NOMO-1 (cell line): ENCODE measurements around the gene ASCC2.

Source experiments
- DNase-seq, 2 experiments: peaks; one replicate each; lab custom pipeline; 2025; ENCODE audit not compliant: unreplicated experiment in 2 of 2; lab: John Stamatoyannopoulos, UW

The ASCC2 gene

DNA sequence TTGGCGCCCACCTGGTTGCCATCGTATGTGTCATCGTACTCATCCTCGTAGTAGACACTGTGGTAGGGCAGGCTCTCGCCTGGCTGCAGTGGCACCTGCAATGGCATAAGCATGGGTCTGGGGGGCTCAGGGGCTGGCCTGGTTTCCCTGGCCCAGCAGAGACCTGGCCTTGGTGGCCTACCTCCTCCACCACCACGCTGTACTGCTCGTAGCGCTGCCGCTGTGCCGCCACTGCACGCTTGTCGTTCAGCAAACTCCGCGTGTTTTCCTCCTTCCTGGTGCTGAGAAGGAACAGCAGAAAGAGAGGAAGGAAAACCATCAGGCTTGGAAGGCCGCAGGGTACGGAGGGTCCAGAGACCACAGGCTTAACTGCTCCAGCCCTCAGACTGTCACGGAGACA is 44.7 kb downstream of the ASCC2 start:
- no peak for DNase-seq

- no peak for DNase-seq
These were observed 48.0 kb downstream of the ASCC2 start for GRCh38 chr22:29790061-29790460.

- no peak for DNase-seq
These were observed 49.5 kb downstream of the ASCC2 start for GRCh38 chr22:29788339-29789279.

GRCh38 chr22:29787371-29787980 is 50.6 kb downstream of the ASCC2 start:
- no peak for DNase-seq

DNA sequence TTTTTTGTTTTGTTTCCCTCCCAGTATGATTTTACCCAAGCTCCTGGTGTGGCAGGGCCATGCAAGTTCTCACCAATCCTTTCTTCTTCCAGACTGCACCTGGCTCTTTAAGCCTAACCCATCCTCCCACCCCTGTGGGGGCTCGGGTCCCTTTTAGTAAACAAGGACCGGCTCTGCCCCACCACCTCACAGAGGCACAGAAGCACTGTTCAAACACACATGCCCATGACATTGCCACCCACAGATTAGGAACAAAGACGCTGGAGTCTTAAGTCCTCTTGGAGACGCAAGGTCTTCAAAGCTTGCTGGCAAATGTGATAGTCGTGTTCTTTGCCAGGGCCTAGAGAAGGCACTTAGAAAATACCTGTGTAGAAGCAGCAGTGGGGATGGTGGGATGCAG is 52.0 kb downstream of the ASCC2 start:
- no peak for DNase-seq

DNA sequence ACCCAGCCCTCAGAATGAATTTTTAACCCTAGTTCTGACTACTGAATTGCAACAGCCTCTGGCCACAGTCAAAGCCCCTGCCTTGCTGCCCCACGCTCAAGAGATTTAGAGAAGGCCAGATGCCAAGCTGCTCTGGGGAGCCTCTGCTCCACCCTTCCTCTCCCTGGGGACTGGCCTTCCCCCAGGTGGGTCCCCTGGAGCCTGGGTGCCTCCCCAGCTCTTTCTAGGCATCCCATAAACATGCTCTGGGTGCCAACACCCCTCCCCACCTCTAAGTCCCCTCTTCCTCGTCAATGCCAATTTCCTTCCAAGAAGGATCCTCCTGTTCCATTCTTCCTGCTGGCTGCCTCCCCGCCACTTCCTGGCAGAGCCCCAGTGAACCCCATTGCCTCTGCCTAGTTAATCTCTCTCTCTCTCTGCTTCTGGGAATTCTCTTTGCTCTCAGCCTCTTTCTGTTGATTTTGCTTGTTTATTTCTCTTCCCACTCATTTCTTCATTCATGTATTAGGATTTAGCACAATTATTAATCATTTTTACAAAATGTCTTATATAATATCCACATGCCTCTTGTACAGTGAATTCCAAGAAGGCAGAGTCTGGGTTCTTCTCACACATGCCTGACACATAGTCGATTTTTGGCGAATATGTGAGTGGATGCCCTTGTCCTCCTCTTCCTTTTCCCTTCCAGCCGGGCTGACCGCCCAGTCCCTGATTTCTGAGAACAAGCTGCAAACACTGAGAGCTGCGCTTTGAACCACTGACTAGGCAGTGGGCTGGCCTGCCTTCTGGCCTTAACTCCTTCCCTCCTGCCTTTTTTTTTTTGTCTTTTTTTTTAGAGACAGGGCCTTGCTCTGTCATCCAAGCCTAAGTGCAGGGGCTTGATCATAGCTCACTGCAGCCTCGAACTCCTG is 53.4 kb downstream of the ASCC2 start:
- DNase-seq: no peak

GRCh38 chr22:29782061-29782845 is 55.8 kb downstream of the ASCC2 start:
- no peak for DNase-seq

GRCh38 chr22:29780748-29781676 is 57.1 kb downstream of the ASCC2 start:
- DNase-seq: peak in 1 of 2 experiments; percentile 26

- no peak for DNase-seq
These were observed 57.9 kb downstream of the ASCC2 start for GRCh38 chr22:29780220-29780619.

DNA sequence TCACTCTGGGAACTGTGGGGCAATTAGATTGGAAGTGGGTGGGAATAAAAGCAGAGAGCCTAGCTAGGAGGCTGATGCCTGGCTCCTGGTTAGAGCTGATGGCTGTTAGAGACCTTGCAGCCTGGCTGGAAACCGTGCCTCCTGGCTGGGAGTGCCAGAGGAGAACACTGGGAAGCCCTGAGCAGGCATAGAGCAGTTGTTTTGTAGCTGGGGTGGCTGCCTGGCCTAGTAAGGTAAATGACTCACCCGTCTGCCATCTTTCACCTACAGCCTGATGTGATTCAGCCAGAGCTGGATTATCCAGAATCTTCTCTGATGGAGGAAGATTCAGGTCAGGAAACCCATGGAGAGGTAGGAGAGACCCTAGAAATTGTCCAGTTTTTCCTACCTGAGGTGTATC is 64.8 kb downstream of the ASCC2 start:
- DNase-seq: no peak

- no peak for DNase-seq
These were observed 65.9 kb downstream of the ASCC2 start for GRCh38 chr22:29772170-29772641.

- DNase-seq: no peak
These were observed 68.3 kb downstream of the ASCC2 start for GRCh38 chr22:29769723-29770321.

DNA sequence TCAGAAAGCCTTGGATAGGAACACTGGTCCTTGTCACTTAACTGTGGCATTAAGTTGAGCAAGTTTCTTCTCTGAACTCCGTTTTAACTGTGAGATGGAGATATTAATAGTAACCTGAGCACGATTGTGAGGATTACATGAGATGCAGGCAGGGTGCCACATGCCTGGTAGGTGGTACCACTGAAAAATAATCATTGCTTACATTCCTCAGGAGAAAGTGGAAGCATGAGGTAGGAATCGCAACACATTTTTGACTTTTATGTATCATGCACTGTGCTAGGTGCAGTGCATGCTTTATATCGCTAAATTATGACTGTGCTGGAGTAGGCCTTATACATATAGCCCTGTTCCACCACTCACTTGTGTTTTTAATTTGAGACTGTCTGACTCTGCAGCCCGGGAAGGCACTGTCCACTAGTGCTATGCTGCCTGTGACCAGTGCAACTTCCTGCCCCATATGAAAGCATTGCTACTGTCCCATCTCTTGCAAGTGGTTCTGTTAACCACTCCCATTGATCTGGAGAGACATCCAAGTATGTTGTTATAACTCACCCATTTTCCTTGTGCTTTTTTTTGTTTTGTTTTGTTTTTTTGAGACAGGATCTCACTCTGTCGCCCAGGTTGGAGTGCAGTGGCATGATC is 69.9 kb downstream of the ASCC2 start:
- no peak for DNase-seq

GRCh38 chr22:29767171-29768051 is 70.7 kb downstream of the ASCC2 start, which contains the start of gene UQCR10:
Gene UQCR10, plus strand, starts transcription at chr22:29767369. Its CDS starts 30 bp downstream, at chr22:29767399.
- DNase-seq: peak; percentile 90 to 91

DNA sequence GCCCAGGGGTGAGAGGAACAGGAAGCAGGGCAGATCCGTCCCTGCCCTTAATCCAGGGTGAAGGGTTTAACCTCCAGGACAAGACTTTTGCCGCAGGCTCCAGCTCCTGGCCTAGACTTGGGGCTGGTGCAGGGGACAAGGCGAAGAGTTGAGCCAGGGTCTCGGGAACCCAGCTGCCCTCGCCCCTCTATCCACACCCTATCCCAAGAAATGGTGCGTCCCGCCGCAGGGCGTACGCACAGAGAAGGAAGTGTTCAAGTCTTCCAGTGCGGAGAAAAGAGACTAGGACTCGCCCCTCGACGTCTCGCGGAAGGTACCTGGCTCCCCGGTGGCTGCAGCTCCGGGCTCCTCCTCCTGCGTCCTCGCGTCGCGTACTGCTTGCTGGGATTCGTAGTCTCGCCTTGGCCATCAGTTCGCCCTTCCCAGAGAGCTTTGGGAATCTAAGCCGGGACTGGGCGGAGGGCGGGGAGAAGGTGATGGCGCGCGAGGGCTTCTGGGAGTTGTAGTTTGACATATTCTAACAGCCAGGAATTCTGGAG is 71.4 kb downstream of the ASCC2 start, which contains the start of gene ZMAT5:
ZMAT5 (minus strand) TSS at position 376 of the 539 bp plus-strand sequence. CDS start 18,463 bp downstream, outside the sequence.
- DNase-seq: peak; percentile 98 to 99

DNA sequence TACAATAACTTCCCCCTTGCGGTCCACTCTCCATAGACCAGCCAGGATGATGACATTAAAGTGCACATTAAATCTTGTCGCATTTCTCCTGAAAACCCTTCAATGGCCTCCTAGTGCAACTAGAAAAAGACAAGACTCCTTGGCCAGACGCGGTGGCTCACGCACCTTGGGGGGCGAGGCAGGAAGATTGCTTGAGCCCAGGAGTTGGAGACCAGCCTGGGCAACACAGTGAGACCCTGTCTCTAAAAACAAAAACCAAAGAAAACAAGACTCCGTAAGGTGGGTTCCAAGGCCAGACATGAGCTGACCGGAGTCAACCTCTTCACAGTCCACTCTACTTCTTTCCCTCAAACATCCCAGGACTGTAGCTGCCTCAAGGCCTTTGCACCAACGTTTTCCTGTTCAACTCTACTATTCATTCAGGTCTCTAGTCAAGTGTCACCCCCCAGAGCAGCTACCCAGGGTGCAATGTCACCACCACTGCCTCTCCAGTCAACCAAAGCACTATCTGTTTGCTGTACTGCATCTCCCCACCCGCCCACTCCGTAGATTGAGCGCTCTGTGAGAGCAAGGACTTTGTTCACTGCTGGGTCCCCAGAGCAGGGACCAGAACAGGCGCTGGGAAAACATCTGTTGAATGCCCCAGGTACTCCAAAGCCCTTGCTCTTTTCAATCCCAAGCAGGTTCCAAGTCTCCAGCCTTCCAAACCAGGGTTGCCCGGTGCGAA is 72.0 kb downstream of the ASCC2 start:
- peak; percentile 46 to 66 for DNase-seq
